Body of pancreas (tissue), 4 donors: Measurements from ENCODE around the gene ADAMTS5. TPM values are rescaled to one million over a fixed set of nuclear protein-coding genes. Genes with fewer than 3 reads are reported as not detected.

Experiments
- ATAC-seq: fragments of 150-250 bp; one replicate; pipeline ENCODE4 v1.9.1; 2016
- DNase-seq, 4 donors: peaks; one replicate each; pipeline ENCODE4 v3.0.0-alpha.2; 2019
- H3K27ac ChIP-seq, 4 donors: fragments of 200-600 bp; sonication (generic); 1 replicate in 3 of 4; 2 replicates in 1 of 4; pipeline versions ENCODE4 v1.5.1 to v1.6.1; 2016 to 2019; ENCODE audit warnings: mild to moderate bottlenecking in 1 of 4, mixed read lengths in 1 of 4, moderate library complexity in 1 of 4
- H3K27me3 ChIP-seq, 2 donors: fragments of 200-600 bp; sonication (generic); one replicate each; pipeline ENCODE4 v1.6.0; 2016; ENCODE audit warnings: mild to moderate bottlenecking in 1 of 2
- H3K36me3 ChIP-seq, 2 donors: fragments of 200-600 bp; sonication (generic); replicated peaks in 1 of 2; 2 replicates each; pipeline ENCODE4 v1.5.1; 2016; ENCODE audit warnings: low read depth in 2 of 2; ENCODE audit not compliant: insufficient read depth in 1 of 2
- H3K4me1 ChIP-seq: fragments of 200-600 bp; sonication (generic); one replicate; pipeline ENCODE4 v1.6.0; 2016
- H3K4me3 ChIP-seq, 2 donors: fragments of 200-600 bp; sonication (generic); 1 replicate in 1 of 2; 2 replicates in 1 of 2; pipeline ENCODE4 v1.5.1; 2016 to 2019
- H3K9me3 ChIP-seq, 3 donors: fragments of 200-600 bp; sonication (generic); 1 replicate in 2 of 3; 2 replicates in 1 of 3; pipeline ENCODE4 v1.5.1; 2016
- POLR2A ChIP-seq, 3 donors: fragments of 450-650 bp; IDR thresholded peaks; one replicate each; pipeline ENCODE4 v1.6.1; 2016; ENCODE audit warnings: antibody characterized with exemption in 3 of 3, mild to moderate bottlenecking in 2 of 3
- WGBS, 2 donors: methylation state at CpG; one replicate each; pipeline ENCODE4 v1.1.5; 2017; 5-methylcytosine and 5-hydroxymethylcytosine counted together
- intact Hi-C: fragments of 100-400 bp; cut with DNase I; formaldehyde crosslinking; loops from one replicate; pipeline ENCODE4 v1.15.1; 2023
- total RNA-seq, 2 donors: library from RNA; depleted of rRNA; stranded (reverse); fragments of >200 nt; gene quantifications; one replicate each; pipeline ENCODE4 v1.1.0, GENCODE V29; 2016
- TF ChIP-seq, protein P1 (sequence below), 7 experiments: fragments of 450-650 bp in 4 of 7; fragments of 200-600 bp in 3 of 7; sonication (generic) in 3 of 7; IDR thresholded peaks; one replicate each; pipeline ENCODE4 v1.5.1; 2016 to 2019; ENCODE audit warnings: antibody characterized with exemption in 7 of 7

Gene ADAMTS5
- total RNA-seq, 2 donors from 2014 or later = 3.4 to 3.6 TPM

DNA sequence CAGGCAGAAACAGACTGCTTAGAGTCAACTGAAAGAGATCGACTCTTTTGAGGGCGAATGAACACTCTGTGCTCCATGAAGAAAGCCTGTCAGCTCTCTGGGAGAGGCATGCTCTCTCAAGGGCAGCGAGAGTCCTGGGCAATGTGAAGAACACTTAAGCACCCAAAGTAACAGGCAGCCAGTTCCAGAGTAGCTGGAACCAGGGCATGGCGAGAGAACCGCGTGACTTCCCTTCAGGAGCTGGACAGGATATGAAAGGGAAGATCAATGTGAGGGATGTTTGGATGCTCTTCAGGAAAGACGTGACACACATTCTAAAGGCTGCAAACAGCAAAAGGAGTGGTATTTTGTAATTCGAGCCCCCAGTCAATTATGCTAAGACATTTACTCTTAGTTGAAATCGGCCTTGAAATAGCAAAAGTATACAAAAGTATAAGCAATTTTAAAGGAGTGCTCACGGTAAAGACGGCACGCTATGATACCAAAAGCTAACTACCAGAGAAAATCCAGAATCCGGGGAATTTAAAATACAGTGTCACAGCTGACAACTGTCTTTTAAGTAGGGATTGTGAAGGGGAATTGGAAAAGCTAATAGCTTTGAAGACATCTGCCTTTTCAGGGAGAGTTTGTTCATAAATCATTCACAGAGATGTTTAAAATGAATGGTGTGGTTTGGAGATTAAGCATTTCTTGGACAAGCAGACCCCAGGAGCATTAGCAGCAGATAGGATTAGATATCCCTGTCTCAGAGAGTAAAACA lies 20.8 kb downstream of the ADAMTS5 start:
- no peak for TF ChIP-seq POLR2A (IDR thresholded peaks at IDR 0.05)
- TF ChIP-seq, protein P1, sequence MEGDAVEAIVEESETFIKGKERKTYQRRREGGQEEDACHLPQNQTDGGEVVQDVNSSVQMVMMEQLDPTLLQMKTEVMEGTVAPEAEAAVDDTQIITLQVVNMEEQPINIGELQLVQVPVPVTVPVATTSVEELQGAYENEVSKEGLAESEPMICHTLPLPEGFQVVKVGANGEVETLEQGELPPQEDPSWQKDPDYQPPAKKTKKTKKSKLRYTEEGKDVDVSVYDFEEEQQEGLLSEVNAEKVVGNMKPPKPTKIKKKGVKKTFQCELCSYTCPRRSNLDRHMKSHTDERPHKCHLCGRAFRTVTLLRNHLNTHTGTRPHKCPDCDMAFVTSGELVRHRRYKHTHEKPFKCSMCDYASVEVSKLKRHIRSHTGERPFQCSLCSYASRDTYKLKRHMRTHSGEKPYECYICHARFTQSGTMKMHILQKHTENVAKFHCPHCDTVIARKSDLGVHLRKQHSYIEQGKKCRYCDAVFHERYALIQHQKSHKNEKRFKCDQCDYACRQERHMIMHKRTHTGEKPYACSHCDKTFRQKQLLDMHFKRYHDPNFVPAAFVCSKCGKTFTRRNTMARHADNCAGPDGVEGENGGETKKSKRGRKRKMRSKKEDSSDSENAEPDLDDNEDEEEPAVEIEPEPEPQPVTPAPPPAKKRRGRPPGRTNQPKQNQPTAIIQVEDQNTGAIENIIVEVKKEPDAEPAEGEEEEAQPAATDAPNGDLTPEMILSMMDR (IDR thresholded peaks at IDR 0.05) = no peak
- DNase-seq (peak in 1 of 4 donors; percentile 5), ATAC-seq (no peak)
- H3K4me1 ChIP-seq = no peaks in the 10 kb centered on the region
- no peaks in the 10 kb centered on the region for H3K27me3 ChIP-seq
- H3K27ac ChIP-seq = no peak overlapping the region
- H3K4me3 ChIP-seq = no peak overlapping the region
- WGBS, 2 donors = 58 to 68% methylated on average over 13 of the region's 13 CpGs
- intact Hi-C loops = no loop called here
- no peaks in the 10 kb centered on the region for H3K9me3 ChIP-seq
- H3K36me3 ChIP-seq = no peaks in the 10 kb centered on the region

- ATAC-seq = no peak
- TF ChIP-seq, protein P1 (IDR thresholded peaks at IDR 0.05) = no peak
- no peak for TF ChIP-seq POLR2A (IDR thresholded peaks at IDR 0.05)
Measured at GRCh38 chr21:26943921-26944320, 23.0 kb downstream of the ADAMTS5 start.

DNA sequence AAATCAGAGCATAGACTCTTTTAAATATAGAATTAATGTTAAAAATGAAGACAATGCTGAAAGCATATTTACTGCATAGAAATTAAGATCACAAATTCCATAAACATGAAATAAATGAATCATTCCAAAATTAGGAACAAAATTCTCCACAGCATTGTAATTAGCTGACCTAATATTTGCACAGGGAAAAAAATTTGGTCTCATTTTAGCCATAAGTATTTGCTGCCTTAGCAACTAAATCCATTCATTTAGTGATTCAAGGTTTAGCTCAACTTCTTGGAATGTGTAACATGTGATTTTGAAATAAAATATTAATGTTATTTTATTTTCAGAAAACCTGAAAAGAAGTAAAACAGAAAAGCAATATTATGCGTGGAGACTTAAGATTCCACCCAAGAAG lies 25.5 kb downstream of the ADAMTS5 start:
- Histone ChIP-seq H3K36me3 (no peaks in the 10 kb centered on the region), H3K4me1 (peaks cover 12% of the 10 kb centered on the region), H3K9me3 (no peaks in the 10 kb centered on the region), H3K4me3 (no peak overlapping the region), H3K27ac (no peak overlapping the region), H3K27me3 (no peaks in the 10 kb centered on the region)
- DNase-seq (no peak), ATAC-seq (no peak)
- intact Hi-C loops = no loop called here
- 81 to 88% methylated on average over 1 of the region's 1 CpG for WGBS, 2 donors
- TF ChIP-seq, protein P1 (IDR thresholded peaks at IDR 0.05) = no peak
- TF ChIP-seq POLR2A (IDR thresholded peaks at IDR 0.05) = no peak

More at GRCh38 chr21:26943921-26944320, 23.0 kb downstream of the ADAMTS5 start:
- Histone ChIP-seq H3K36me3 (no peaks in the 10 kb centered on the region), H3K27me3 (no peaks in the 10 kb centered on the region), H3K9me3 (no peaks in the 10 kb centered on the region), H3K4me1 (peaks cover 12% of the 10 kb centered on the region), H3K27ac (no peak overlapping the region), H3K4me3 (no peak overlapping the region)
- intact Hi-C loops = no loop called here
- DNase-seq = no peak
- whole genome bisulfite sequencing, 2 donors = 69 to 88% methylated on average over 2 of the region's 2 CpGs

GRCh38 chr21:26939601-26940111 lies 27.2 kb downstream of the ADAMTS5 start:
- Histone ChIP-seq H3K4me1 (peaks cover 12% of the 10 kb centered on the region), H3K27ac (no peak overlapping the region), H3K4me3 (no peak overlapping the region), H3K27me3 (no peaks in the 10 kb centered on the region), H3K9me3 (no peaks in the 10 kb centered on the region), H3K36me3 (no peaks in the 10 kb centered on the region)
- ATAC-seq (peak; percentile 63), DNase-seq (peak in 2 of 4 donors; percentile 21 to 30)
- intact Hi-C loops = no loop called here
- TF ChIP-seq, protein P1 (IDR thresholded peaks at IDR 0.05) = no peak
- no peak for TF ChIP-seq POLR2A (IDR thresholded peaks at IDR 0.05)
- 13 to 22% methylated on average over 2 of the region's 2 CpGs for WGBS, 2 donors
